GM12801 (cell line): Measurements from ENCODE around the gene OVOL2.

Experiments used
- TF ChIP-seq, protein P1 (sequence below): IDR thresholded peaks from one replicate; pipeline ENCODE4 v1.5.1; 2011; ENCODE audit warnings: control low read depth; ENCODE audit not compliant: insufficient read length; ENCODE audit errors: extremely low read depth

The OVOL2 gene

DNA sequence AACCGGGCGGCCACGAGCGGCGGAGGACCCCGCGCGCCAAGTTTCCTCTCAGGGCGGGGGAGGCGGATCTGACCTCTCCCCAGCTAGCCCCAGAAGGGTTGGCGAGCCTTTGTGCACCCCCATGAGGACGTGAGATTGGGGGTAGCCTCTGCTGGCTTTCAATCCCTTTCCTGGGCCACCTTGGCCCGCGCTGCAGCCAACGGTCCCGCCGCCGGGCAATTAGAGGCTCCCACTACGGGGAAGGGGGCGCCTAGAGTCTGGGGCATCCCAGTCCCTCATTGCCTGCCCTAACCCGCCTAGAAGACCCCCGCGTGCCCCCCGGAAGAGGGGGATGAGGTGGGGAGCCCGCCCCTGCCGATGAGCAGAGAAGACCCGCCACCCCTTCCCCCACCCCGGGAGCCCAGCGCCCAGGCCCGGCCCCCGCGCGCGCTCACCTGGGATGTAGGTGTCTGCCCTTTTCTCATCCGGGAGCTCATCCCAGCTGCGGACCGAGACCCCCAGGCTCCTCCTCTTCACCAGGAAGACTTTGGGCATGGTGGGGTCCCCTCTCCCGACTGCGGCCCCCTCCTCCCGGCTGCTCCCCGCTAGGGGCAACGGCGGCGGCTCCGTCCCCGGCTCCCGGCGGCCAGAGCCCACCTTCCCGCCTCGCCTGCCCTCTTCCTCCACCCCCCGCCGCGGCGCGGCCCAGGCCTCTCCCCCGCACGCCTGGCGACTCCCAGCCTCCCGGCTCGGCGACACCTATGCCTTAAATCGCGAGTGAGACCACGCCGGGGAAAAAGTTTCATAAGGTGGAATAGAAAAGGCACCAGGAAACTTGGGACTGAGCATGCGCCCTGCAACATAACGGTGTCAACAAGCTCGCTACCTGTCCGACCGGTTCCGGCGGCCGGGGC, at the start of gene OVOL2:
Gene OVOL2, minus strand, starts transcription at position 816 of the 893 bp plus-strand sequence. Its CDS starts 282 bp downstream, at position 534.
- TF ChIP-seq, protein P1, sequence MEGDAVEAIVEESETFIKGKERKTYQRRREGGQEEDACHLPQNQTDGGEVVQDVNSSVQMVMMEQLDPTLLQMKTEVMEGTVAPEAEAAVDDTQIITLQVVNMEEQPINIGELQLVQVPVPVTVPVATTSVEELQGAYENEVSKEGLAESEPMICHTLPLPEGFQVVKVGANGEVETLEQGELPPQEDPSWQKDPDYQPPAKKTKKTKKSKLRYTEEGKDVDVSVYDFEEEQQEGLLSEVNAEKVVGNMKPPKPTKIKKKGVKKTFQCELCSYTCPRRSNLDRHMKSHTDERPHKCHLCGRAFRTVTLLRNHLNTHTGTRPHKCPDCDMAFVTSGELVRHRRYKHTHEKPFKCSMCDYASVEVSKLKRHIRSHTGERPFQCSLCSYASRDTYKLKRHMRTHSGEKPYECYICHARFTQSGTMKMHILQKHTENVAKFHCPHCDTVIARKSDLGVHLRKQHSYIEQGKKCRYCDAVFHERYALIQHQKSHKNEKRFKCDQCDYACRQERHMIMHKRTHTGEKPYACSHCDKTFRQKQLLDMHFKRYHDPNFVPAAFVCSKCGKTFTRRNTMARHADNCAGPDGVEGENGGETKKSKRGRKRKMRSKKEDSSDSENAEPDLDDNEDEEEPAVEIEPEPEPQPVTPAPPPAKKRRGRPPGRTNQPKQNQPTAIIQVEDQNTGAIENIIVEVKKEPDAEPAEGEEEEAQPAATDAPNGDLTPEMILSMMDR = no peak

DNA sequence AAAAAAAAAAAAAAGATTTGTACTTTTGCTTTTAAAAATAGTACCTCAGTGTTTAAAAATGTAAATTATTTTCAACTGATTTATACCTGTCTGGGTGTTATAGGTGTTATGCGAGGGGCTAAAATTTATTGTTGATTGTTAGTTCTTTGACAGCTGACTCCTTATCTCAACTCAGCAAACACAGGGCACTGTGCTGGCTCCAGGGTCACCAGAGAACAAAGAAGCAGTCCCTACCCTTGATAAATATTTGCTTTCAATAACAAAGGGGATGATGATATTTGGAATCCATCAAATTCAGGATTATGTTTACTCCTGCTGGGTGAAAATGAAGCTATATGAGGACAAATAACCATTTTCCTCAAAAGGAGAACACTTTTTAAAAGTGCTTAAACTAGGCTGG, 45.8 kb upstream of the OVOL2 start:
- TF ChIP-seq, protein P1 = no peak

DNA sequence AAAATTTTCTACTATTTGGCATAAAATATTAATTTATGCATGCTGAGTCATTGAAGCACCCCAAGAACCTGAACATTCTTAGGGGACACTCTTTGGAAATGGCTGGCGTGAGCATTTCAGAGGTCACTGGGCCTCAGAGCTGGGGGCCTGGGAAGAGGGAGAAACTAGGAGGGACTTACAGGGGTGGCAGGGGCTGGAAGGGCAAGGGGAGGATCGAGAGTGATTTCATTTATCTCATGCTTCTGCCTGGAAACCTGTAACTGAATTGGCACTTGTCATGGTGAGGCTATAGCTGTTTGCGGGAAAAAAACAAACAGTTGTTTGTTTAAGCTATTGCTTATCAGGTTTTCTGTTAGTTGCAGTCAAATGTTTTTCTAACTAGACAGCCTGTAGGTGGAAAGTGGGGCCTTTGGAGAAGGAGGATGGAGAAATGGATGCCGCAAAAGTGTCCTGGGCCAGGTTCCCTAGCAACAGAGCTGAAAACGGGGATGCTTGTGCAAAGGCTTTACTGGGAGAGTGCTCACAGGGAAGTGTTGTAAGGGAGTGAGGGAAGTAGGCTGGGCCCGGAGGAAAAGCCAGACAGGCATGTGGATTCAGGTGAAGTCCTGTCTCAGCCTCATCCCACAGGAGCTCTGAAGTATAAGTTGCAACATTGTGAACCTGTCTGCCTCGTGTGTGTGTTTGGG, 43.6 kb upstream of the OVOL2 start:
- TF ChIP-seq, protein P1 = no peak

DNA sequence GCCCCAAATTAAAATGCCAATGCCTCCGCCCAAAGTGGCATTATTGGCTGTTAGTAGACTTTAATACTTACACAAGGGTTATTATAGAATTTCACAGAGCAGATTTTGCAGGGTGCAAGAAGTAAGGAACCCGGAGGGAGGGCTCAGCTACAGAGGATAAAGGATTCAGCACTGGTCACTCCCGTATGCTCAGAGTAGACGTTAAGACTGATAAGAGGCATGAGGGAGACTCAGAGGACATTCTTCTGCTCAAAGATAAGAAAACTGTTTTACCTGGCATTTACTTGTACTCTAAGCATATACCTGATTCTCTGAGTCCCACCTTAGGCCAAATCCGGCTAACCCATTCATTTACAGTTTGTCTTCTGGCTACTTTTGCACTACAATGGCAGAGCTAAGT, 36.5 kb upstream of the OVOL2 start:
- TF ChIP-seq, protein P1 = no peak

DNA sequence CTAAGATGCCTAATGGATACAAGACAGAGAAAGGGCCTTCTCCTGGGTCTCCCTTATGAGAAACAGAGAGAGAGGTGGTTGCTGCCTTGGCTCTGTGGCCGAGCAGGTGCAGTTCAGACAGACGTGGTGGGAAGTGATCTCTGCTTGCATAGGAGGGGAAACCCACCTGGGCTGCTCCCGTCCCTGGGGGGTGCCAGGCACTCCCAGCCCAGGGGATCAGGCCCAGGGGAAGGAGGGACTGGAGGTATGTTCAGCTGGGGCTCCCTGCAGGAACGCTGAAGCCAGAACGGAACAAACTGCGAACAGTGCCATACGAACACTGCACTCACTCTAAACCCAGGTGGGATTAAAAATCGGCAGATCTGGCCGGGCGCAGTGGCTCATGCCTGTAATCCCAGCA, 35.7 kb upstream of the OVOL2 start:
- TF ChIP-seq, protein P1 = no peak

DNA sequence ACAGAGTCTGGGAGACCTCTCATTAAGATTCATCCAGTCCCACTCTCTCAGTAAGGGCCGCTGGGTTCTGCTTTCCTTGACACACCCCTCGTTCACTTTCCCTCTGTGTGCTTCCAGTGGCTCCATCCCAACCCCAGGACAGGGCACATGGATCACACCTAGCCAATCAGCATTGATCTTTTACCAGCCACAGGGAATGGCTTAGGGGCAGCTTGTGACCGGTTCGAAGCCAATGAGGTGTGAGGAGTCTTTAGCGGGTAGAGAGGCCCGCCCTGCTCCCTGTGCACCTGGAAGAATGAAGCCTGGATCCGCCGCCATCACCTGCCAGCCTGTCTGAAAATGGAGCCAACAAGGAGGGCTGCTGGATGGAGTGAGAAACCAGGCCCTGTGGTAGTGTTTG, 35.2 kb upstream of the OVOL2 start:
- TF ChIP-seq, protein P1 = no peak

DNA sequence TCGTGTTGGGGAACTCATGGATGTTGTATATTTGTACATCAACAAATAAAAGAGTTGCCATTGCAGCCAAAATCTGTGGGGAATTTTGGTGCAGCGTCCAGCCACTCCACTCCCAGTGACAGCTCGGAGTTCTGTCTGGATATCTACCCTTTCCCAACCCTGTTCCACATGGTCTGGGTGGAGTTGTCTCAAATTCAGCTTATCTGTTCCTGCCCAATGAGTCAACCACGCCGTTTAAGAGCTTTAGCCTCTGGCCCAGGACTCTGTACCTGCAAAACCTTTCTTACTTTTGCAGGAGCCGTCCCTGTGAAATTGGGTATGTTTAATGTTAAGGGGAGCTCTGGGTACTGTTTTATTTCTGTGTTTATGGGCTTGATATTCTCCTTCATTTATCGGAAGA, 33.9 kb upstream of the OVOL2 start:
- TF ChIP-seq, protein P1 = no peak
